GM06990 (cell line): ENCODE data around the gene FOXJ2.
"Not testable (repeated sequence)": the region's sequence is repeated elsewhere in the genome, so short reads cannot be mapped to it uniquely, and the experiment has no call there.

Experiments
- DNase-seq: peaks from one replicate; pipeline ENCODE4 v3.0.0-alpha.2; 2011; ENCODE audit not compliant: insufficient read length; ENCODE audit errors: extremely low read depth
- H3K27me3 ChIP-seq: replicated peaks from 2 replicates; pipeline ENCODE4 v1.6.0; 2011; ENCODE audit warnings: low read length; ENCODE audit not compliant: control insufficient read depth, insufficient read depth
- H3K36me3 ChIP-seq: 2 replicates; pipeline ENCODE4 v1.5.1; 2011; ENCODE audit warnings: low read length; ENCODE audit not compliant: control insufficient read depth, insufficient read depth
- H3K4me3 ChIP-seq: replicated peaks from 2 replicates; pipeline ENCODE4 v1.5.1; 2011; ENCODE audit warnings: low read depth, mild to moderate bottlenecking, control low read depth, low read length
- TF ChIP-seq, protein P1 (sequence below): IDR thresholded peaks from 2 replicates; pipeline ENCODE4 v1.5.1; 2011; ENCODE audit warnings: low read length, control low read depth, mild to moderate bottlenecking, inconsistent platforms; ENCODE audit not compliant: insufficient read depth, poor library complexity, severe bottlenecking

Gene FOXJ2

GRCh38 chr12:8078398-8078797 is 45.9 kb downstream of the FOXJ2 start:
- H3K27me3 ChIP-seq, result no peaks in the 10 kb centered on the region
- H3K4me3 ChIP-seq, result no peak overlapping the region
- H3K36me3 ChIP-seq, result no peaks in the 10 kb centered on the region
- DNase-seq, result no peak
- TF ChIP-seq, protein P1, sequence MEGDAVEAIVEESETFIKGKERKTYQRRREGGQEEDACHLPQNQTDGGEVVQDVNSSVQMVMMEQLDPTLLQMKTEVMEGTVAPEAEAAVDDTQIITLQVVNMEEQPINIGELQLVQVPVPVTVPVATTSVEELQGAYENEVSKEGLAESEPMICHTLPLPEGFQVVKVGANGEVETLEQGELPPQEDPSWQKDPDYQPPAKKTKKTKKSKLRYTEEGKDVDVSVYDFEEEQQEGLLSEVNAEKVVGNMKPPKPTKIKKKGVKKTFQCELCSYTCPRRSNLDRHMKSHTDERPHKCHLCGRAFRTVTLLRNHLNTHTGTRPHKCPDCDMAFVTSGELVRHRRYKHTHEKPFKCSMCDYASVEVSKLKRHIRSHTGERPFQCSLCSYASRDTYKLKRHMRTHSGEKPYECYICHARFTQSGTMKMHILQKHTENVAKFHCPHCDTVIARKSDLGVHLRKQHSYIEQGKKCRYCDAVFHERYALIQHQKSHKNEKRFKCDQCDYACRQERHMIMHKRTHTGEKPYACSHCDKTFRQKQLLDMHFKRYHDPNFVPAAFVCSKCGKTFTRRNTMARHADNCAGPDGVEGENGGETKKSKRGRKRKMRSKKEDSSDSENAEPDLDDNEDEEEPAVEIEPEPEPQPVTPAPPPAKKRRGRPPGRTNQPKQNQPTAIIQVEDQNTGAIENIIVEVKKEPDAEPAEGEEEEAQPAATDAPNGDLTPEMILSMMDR, result peak; percentile 33

- TF ChIP-seq, protein P1, result no peak
- Histone ChIP-seq H3K4me3 (no peak overlapping the region), H3K36me3 (no peaks in the 10 kb centered on the region), H3K27me3 (no peaks in the 10 kb centered on the region)
- no peak for DNase-seq
Observed at GRCh38 chr12:8078916-8079315, 46.4 kb downstream of the FOXJ2 start.

DNA sequence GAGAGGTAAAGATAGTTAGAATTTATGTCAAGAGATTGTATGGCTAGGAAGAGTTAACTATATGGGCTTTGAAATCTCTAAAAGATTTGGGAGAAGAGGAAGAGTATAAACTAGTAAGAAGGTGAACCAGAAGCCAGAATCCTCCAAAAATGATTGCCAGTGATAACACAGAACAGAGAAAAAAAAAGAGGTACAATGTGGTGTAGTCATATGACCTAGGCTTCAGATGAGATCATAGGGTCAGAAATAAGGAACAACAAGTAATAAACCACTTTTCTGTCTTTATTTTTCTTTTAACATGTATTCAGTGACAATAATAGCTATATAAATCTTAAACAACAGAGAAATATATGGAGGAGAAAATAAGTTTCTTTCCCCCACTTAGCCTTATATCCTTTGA is 47.6 kb downstream of the FOXJ2 start:
- no peak for DNase-seq
- TF ChIP-seq, protein P1, result no peak
- no peaks in the 10 kb centered on the region for H3K27me3 ChIP-seq
- H3K36me3 ChIP-seq, result no peaks in the 10 kb centered on the region
- H3K4me3 ChIP-seq, result no peak overlapping the region

- no peaks in the 10 kb centered on the region for H3K36me3 ChIP-seq
- H3K4me3 ChIP-seq, result peak overlapping the region; percentile 90
- H3K27me3 ChIP-seq, result no peaks in the 10 kb centered on the region
- TF ChIP-seq, protein P1, result no peak
- DNase-seq, result no peak
Observed at GRCh38 chr12:8081251-8081920, 48.9 kb downstream of the FOXJ2 start.

- no peak for DNase-seq
- Histone ChIP-seq H3K27me3 (no peaks in the 10 kb centered on the region), H3K4me3 (peak overlapping the region; percentile 90), H3K36me3 (no peaks in the 10 kb centered on the region)
- TF ChIP-seq, protein P1, result no peak
Observed at GRCh38 chr12:8082808-8083100, 50.2 kb downstream of the FOXJ2 start.

DNA sequence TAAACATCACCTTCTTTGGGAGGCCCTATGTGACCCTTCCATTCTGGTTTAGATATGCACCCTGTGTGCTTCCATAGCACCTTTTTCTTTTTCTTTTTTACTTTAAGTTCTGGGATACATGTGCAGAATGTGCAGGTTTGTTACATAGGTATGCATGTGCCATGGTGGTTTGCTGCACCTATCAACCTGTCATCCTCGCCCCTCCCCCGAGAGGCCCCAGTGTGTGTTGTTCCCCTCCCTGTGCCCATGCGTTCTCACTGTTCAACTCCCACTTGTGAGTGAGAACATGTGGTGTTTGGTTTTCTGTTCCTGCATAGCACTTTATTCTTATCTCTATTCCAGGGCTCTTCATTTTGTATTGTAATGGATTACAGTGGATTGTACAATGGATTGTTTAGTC is 51.8 kb downstream of the FOXJ2 start:
- not testable (repeated sequence) for H3K36me3 ChIP-seq, H3K27me3 ChIP-seq, H3K4me3 ChIP-seq, DNase-seq
